ENCODE measurements around the gene LIPG.

LIPG gene

DNA sequence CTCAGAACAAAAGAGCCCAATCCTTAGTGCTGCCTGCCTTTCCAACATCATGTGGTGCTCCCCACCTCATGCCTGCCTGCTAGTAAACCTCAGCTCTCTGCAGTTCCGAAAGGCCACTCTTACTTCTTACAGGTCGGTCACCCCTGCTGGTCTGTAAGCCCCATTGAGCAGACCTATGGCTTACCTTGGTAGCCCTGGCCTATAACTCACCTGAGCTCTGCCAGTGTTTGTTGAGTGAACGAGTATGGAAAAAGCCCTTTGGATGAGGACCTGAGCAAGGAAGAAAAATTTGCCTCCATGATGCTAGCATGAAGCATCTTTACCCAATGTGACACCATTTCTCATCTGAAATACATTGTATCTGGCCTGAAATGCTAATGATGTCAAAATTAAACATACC is 83.3 kb downstream of the LIPG start:
- DNase-seq: no peak

DNA sequence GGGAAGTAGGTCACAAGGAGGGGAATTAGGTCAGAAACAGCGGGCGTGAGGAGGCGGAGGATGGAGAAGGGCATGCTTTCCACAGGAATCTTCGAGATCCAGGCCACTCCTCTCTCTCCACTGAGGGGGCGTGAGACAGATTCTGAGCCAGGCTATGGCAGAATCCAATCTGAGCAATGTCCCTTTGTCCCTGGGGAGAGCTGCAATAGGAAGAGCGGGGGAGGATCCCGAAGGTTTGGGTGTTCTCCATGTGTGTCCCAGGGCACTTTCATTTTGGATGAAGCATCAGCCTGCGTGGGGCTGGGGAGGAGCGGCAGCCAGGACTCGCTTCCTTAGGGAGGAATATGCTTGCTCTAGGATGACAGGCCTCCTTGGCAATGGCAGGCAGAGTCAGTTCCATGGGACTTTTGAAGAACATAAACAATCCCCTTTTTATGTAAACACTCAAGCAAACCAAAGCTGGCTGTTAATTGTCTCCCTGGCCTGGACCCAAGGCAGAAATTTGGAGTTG is 84.0 kb downstream of the LIPG start:
- no peak for DNase-seq

DNA sequence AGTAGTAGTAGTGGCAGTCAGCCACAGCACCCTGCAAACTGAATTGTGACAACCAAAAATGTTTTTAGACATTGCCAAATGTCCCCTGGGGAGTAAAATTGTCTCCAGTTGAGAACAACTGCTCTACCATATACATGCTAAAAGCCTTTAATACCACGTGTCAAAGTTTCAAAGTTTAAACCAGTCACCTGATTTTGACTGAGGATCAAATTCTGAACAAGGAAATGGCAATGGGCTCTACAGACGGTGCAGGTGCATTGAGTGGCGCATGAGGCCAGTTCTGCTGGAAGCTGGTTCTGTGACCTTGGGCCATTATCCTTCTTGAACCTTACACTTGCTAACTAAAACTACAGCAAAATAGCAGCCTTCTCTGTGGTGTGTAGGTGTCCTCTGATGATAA is 85.0 kb downstream of the LIPG start:
- no peak for DNase-seq

DNA sequence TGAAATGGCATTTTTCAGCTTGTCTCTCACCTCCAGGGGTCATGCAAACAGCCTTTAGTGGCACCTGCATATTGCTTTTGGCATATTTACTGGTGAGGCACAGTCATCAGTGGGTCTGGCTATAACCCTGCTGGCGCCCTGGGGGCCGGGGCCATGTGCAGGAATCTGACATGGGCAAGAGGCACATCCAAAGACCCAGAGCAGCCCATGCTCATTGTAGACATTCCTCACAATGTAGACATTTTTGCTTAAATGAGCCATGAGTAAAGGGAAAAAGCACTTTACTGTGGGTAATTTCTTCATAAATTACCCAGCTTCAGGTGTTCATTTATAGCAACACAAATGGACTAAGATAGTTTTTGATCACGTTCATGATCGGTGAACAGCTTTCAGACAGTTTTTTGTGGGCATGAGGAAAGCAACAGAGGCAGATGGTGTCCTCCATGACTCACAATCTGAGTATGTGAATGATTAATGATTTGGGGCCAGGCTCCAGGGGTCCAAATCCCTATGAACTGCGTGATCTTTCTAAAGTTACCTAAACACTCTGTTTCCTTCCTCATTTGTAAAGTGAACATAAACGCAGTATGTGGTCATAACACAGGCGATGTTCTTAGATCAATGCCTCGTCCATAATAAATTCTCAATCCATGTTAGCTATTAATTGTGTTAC is 85.8 kb downstream of the LIPG start:
- DNase-seq: no peak

DNA sequence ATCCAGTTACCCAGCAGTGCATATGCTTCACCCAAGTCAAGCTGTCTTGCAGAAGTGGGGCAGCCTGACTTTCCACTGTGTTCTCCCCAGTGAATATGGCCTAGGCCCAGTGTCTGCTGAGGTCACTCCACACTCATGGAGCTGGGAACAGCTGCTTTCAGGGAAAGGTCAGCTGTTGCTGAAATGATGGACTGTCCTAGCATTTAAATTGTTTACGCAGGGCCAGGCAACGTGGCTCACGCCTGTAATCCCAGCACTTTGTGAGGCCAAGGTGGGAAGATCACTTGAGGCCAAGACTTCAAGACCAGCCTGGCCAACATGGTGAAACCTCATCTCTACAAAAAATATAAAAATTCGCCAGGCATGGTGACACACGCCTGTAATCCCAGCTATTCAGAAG is 86.5 kb downstream of the LIPG start:
- no peak for DNase-seq
